Stimulated activated CD8-positive, alpha-beta memory T cell treated with anti-CD3 and anti-CD28 coated beads, Interleukin-4, amount 100 ng/mL, for 24 hours (primary cell): Measurements from ENCODE around the gene ZNF576.
"Not testable (repeated sequence)": the region's sequence is repeated elsewhere in the genome, so short reads cannot be mapped to it uniquely, and the experiment has no call there.

Source experiments
- DNase-seq: peaks from one replicate; pipeline ENCODE4 v3.0.0-alpha.2; 2020; ENCODE audit warnings: low read depth

ZNF576 gene

DNA sequence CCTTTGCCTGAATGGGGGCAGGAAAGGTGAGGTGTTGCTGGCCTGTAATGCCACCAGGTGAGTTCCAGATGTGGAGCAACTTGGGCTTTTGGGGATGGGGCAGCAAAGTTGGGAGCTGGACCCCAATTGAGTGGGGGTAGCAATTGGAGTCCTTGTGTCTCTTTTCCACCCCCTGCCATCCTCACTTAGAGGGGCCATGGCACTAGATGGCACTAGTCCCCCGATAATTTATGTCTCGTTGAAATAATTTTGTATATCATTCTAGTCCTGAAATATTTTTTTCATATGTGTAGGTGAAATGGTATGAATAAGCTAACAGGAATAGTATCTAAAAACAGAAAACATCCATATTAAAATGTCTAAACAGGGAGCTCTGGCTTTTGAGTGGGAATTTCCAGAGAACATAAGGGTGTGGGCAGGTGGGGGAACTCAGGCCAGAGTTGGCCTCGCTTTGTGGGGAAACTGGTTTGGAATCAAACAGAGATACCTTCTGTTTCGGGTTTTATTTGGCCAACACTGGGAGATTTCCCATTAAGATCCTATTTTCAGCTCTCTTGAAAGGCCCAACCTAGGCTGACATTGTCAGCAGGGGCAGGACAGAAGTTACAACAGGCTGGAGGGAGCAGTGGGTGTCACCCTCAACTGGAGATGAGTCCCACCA, 3.4 kb downstream of the ZNF576 start:
- no peak for DNase-seq

DNA sequence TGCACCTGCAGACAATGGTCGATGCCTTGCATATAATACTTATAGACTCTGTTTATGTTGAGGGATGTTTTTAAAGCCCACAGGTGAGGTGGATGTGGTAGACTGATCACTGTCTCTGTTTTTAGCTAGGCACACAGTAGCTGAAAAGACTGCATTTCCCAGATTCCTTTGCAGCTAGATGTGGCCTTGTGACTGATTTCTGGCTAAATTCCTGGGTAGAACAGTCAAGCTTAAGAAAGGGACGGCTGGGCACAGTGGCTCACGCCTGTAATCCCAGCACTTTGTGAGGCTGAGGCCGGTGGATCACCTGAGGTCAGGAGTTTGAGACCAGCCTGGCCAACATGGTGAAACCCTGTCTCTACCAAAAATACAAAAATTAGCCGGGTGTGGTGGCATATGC, 3.9 kb downstream of the ZNF576 start:
- DNase-seq: not testable (repeated sequence)

DNA sequence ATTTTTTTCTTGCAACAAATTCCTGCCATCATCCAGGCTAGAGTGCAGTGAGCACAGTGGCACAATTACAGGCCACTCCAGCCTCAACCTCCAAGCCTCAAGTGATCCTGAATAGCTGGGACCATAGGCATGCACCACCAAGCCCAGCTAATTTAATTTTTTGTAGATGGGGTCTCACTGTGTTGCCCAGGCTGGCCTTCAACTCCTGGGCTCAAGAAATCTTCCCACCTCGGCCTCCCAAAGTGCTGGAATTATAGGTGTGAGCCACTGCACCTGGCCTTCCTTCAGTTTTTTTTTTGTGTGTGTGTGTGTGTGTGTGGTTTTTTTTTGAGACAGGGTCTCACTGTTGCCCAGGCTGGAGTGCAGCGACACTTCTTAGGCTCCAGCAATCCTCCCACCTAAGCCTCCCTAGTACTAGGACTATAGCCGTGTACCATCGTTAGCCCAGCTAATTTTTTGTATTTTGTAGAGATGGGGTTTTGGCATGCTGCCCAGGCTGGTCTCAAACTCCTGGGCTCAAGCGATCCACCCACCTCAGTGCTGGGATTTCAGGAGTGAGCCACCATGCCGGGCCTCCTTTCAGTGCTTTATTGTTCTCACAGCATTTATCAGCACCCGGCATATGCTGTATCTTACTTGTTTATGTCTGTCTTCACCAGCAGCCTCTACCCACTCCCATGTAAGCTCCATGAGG, 9.6 kb downstream of the ZNF576 start:
- DNase-seq: no peak

DNA sequence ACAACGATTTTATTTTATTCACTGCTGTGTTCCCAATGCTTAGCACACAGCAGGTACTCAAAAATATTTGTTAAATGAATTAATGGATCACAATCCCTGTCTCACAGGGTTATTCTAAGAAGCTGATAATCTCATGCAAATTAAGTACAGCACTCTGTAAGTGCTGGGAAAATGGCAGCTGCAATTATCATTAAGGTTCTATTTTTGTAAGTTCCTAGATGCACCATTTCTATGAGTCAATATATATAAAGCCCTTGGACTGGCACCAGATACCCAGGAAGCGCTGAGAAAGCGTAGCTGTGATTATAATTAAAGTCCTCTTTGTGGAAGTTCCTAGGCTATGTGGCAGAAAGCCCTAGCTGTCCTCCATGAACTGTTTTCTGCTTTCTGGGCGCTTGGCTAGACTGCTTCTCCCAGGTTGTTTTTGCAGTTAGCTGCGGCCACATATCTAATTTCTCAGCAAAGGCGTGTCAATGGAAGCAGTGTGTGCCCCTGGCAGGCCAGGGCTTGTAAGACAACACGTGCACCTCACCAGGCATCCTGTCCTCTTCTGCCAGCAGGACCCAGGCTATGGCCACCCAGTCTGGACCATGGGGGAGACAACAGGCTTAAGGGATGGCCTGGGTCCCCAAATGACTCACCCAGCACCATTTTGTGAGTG, 10.3 kb downstream of the ZNF576 start:
- DNase-seq: no peak

DNA sequence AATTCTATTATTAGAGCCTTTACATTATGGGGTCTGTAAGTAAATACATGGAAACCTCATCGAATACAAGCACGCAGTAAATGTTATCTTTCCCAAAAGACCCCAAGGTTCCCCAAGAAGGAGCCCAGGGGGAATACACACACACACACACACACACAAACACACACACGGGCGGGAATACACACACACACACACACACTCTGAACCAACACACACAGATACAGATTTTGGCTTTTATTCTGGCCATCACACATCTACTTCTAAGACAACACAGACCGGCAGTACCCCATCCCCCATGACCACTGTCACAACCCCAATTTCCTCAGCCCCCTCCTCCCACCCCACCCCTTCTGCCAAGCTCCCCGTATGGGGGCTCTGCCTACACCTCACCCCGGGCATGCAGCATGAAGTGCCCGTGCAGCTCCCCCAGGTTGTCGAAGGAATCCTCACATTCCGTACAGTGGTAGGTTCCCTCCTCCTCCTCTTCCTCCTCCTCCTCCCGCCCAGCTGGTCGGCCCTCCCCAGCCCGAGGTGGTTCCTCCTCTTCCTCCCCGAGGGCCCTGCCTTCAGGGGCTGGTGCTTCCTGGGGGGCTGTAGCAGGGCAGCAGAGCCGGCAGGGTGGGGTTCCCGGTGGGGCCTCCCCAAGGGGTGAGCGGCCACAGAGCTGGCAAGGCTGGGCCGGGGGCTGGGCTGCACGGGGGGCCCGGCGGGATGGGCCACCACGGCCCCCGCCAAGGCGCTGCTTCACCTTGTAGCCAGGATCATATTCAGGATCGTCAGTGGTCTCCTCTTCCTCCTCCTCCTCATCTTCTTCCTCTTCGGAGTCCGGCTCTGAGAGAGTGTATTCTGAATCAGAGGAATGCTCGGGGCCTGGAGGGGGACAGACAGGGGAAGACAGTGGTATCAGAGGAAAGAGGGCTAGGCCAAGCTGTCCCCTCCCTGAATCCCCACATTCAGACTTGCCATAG, 11.1 kb downstream of the ZNF576 start:
- no peak for DNase-seq

DNA sequence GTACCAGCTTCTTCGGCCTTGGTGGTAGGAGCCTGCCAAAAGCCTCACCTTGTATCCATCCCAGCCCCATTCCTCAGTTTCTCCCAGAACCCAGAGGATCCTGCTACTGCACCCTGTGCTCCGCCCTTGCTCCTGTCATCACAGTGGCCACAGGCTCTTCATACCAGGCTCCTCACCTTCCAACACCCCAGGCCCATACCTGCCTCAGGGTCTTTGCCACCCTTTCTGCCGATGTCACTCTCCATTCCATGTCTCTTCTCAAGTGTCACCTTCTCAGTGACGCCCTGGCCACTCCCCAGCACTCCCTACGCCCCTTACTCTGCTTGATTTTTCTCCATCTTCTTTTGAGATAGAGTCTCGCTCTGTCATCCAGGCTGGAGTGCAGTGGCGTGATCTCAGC, 13.5 kb downstream of the ZNF576 start:
- no peak for DNase-seq

DNA sequence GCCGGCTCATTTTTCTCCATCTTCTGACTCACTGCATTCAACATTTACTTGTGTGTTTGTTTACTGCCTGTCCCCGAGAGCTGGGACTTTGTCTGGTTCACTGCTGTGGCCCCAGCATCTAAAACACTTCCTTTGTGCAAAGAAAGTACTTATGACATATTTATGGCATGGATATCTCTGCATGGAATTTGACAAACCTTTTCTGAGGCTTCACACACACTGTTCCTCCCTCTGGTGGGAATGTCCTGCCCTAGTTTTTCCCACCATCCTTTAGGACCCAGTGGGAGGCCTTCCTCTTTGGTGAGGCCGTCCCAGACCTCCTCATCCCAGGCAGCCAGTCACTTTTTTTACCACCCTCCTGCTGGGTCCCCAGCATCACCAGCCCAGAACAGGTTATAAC, 14.1 kb downstream of the ZNF576 start:
- no peak for DNase-seq

DNA sequence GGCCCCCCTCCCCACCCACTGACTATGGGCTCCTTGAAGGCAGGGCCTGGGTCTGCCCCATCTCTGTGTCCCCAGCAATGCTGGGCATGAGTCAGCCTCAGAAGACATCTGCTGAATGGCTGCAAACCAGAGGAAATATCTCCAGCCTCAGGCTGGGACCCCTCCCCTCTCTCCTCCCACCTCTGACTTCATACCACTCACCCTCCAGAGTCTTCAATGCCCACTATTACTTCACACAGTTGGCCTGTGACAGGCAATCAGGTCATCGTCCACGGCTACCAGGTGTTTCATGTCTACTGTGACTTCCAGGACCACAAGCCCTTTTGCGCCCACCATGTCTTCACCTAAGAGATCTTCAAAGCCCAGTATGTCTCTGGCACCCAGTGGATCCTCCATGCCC, 15.4 kb downstream of the ZNF576 start, which contains the start of gene SRRM5:
Gene SRRM5 (plus strand): TSS at position 301 of the 400 bp plus-strand sequence. CDS start 34 bp downstream, at position 335.
- DNase-seq: no peak

DNA sequence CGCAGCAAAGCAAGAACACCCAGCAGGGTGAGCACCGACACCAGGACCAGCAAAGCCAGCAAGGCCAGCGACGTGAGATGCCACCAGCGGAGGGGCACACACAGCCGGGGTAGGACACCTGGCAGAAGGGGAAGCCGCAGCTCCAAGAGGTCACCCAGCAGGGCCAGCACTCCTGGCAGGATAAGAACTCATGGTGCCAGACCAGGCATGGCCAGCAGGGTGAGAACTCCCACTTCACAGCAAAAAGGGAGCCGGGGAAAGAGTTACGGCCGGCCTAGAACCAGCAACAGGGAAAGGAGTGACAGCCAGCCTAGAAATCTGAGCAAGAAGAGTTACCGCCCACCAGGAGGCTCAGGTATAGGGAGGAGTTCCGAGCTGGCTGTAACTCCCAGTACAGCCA, 16.0 kb downstream of the ZNF576 start:
- no peak for DNase-seq

DNA sequence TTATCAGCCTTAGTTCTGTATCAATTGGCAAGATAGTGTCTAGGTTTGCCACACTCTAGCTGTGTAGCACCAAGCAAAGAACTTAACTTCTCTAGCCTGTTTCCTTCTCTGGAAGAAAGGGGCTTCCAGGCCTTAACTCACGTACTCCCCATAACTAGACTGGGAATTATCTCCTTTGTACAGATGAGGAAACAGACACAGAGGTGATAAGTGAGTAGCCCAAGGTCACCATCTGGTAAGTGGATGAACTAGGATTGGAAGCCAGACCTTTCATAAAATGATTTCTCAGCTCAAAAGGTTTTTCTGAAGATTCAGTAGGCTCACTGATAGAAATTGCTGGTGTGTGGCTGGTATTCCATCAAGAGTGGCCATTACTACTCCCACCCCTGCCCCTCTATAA, 19.9 kb downstream of the ZNF576 start:
- DNase-seq: no peak

DNA sequence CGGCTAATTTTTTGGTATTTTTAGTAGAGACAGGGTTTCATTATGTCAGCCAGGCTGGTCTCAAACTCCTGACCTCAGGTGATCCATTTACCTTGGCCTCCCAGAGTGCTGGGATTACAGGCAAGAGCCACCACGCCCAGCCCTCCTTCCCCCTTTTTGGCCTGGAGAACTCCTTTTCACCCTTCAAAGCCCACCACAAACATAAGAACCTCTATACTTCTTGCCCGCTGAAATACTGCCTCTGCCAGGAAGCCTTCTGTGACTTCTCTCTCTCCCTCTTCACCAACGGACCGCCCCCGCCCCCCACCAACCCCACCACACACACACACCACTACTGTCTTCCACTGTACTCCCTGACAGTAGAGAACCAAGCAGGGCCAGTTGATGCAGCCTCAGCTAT, 20.6 kb downstream of the ZNF576 start:
- DNase-seq: no peak

DNA sequence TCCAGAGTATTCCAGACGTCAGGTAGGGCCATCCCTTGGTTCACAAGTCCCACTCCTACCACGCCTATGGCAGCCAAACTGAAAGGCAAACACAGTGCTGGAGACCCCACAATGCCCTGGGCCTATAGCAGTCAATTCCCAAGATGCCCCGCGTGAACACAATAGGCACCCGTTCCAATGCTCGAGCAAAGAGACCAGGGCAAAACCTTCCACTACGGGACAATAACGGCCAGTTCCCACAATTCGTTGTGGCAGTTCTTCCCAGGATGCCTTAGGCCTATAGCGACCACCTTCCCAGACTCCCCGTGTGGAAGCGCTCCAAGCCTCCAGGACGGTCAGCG, 22.5 kb downstream of the ZNF576 start:
- DNase-seq: peak; percentile 15

DNA sequence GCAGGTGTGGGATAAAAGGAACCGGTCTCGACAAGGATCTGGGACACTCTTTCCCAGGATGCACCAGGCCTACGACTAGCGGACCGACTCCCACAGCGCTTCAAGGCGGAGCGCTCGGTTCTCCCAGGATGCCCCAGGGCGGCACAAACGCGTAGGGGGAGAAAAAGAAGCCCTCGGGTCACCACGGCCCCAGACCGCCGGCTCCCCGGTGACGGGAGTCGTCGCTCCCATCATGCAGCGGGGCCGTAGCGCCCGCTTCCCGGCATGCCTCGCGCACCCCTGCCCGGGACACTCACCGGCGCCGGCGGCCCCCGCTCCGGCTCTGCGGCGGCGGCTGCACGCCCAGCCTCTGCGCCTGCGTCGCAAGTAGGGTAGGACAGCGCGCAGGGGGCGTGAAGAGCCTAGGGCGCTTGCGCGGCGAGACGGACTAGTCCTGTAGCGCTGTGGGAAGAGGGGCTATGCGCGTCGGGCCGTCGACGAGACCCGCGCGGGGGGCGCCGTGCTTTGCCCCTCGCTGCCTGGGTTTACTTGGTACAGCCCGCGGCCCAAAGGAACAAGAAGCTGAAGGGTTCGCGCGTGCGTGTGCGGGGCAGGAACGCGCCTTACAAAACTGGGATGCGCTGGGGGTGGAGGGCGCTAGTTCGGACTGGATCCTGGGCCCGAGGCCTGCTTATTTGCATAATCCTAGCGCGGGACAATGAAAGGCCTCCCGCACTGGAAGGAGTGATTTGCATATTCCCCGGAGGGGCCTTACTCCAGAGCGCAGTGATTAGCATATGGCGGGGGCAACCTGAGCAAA, 23.1 kb downstream of the ZNF576 start, which contains the start of gene ZNF428:
Gene ZNF428 (minus strand): TSS at position 368 of the 799 bp plus-strand sequence. CDS start 5,325 bp downstream, outside the sequence.
- DNase-seq: peak; percentile 80

DNA sequence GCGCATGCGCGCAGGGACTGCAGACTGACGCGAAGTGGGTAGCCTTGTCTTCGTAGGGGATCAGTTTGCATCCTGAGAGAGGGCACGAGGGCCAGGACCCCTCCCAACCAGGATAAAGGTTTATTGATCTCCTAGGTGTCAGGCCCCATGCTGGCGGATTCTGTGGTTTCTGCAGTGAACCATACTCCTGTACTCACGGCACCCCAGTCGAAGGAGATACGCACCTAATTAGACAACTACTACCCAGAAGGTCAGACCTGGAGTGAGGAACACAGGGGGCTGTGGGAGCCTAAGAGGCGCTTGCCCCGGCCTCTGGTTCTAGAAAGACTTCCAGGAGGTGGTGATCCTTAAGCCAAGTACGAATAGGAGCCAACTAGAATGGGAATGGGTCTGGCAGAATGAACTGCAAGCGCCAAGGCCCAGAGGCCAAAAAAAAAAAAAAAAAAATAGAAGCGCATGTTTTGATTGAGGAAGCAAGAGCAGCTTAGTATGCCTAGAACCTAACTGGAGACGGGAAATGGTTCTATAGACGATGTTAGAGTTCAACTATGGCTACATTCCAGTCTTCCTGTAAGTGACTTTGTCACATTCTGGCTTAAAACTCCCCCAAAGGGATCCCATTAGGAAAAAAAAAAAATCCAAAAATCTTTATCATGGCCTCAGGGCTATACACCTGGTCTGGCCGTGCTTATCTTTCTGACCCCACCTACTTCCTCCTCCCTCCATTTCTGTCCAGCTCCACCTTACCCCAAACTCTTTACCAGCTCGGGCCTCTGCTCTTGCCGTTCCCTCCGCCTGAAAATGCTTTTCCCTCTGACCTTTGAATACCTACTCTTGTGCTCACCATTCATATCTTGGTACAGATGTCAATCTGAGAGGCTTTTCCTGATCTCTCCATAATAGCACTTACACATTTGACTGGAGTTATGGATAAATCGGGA, 23.9 kb downstream of the ZNF576 start:
- no peak for DNase-seq

DNA sequence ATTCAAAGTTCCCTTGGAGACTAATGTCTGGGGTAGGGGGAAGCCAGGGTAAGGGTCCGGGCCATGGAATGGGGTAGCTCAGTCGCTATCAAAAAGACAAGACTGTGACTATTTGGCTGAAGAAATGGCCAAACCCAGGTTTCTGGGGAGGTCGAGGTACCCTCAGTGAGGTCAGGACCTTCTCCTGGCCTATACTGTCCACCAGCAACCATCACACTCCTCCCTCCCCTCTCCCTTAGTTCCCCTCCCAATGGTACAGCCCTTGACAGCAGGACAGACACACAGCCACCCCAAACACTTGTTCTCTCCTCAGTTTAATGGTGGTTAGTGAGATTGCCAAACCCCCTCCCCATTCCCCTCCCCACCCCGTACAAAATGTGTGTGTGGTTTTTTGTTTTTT, 25.7 kb downstream of the ZNF576 start:
- DNase-seq: no peak

DNA sequence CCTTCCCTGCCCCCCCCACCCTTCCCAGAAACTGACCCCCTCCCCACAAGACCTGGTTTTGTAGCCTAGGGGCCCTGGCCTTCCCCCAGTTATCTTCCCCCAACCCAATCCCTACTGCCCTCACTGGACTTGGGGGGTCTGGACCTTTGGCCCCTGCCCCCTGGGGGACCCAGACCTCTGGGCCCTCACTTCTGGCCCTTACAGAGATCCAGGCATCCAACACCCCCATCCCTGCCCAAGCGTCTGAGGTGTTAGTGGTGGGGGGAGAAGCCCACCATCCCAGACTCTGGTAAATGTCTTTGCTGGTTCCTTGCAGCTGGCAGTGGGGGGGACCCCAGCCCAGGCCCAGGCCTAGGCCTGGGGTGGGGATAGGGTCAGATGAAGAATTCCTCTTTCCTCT, 26.6 kb downstream of the ZNF576 start:
- no peak for DNase-seq

DNA sequence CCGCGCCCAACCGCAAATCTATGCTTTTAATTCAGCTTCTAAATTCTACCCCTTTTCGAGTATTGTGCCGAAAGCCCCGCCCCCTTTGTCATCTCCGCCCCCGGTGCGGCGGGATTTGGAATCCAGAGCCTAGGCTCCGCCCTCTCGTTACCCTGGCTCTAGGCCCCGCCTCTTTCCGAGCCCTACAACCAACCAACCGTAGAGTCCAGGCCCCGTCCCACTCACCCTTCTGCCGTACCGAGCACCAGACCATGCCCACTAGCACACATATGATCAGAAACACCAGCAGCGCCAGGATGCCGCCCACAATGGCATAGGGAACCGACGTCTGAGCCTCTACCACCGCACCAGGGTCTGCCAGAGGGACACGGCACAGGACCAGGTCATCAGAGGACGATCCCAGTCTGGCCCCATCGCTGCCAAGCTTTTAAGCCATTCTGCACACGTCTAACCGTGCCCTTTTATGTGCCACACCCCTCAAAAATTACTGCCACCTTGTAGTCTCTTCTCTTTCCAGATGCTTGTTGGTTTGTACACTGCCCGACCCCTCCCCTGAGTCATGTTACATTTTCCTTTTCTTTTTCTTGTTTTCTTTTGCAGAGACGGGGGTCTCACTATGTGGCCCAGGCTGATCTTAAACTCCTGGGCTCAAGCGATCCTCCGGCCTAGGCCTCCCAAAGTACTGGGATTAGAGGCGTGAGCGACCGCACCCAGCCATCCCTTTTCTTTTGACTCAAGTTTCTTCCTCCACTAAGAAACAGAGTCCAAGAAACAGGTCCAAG, 27.7 kb downstream of the ZNF576 start:
- DNase-seq: no peak

DNA sequence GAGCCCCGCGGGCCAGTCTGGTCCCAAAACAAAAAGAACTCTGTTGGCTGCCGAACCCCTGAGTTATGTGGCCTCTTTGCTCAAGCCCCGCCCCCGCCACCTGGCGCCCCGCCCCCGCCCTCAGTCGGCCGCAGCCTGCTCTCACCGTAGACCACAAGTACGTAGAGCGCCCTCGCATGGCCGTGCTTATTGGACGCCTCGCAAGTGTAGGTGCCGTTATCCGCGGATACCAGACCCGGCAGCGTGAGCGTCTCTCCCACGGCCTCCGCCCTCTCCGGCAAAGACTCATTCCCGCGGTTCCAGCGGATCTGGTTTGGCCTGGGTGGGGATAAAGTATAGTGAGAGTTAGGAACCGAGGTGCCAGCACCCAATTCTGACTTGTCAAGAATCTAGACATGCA, 28.5 kb downstream of the ZNF576 start:
- DNase-seq: peak; percentile 74

DNA sequence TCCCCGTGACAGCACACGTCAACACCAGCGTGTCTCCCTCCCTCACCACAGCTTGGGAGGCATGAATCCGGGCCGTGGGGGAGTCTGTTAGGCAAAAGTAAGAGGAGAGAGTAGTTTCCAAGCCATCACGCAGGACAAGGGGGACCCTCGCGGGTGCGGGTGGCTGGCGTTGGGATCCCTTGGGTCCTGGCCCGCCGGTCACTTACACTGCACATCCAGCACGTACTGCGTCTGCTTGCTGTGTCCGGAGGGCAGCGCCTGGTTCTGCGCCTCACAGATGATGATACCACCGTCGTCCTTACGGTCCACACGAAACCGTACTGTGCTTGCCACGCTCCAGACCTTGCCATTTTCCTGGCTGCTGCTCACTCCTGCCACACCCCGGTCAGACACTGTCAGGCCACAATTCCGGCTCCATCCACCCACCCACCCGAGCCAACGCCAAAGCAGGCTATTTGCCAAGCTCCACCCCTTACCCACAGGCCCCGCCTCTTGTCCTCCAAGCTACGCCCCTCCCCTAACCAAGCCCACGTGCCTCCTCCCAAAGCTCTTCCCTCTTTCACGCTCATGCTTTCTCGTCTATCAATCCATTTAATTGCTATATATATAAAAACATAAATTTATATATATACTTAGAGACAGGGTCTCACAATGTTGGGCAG, 29.7 kb downstream of the ZNF576 start:
- no peak for DNase-seq
